Measurements from ENCODE around the gene MACF1. TPM values are rescaled to one million over a fixed set of nuclear protein-coding genes. Genes with fewer than 3 reads are reported as not detected.

The MACF1 gene
- total and polyA plus RNA-seq, 2 donors (not counting 1 experiment from before 2014, with no cell fraction given): 64.1 to 159 TPM

DNA sequence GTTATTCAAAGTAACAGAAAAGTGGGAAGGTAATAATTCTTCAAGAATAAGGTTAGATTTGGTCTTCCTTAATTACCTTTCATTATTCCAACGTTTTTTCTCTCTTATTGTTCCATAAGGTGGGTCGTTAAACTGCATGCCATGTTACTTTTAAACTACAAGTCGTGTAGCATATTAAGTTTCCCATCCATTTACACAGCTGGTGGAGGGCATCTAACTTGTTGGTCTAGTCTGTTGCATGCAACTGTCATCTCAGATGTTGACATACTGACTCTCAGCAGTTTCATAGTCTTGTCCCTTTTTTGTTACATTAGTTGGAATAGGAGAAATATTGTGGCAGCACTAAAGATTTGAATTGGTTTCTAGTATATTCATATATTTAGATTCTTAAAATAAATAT, 232.3 kb downstream of the MACF1 start:
- ATAC-seq (ENCODE audit: low read depth) (no peak), DNase-seq (no peak)
- no peak overlapping the region for H3K9ac ChIP-seq (ENCODE audit: low read length)
- no peaks in the 10 kb centered on the region for H3K27me3 Mint-ChIP-seq
- H3K27me3 ChIP-seq (replicated peaks in 1 of 4; ENCODE audit: control extremely low read depth in 1 of 4, control insufficient read depth in 3 of 4, insufficient read depth in 4 of 4, low read length in 3 of 4): no peaks in the 10 kb centered on the region
- H3K79me2 ChIP-seq (ENCODE audit: control insufficient read depth, insufficient read depth, low read length): no peaks in the 10 kb centered on the region
- peaks cover 20 to 81% of the 10 kb centered on the region in 2 experiments for H3K36me3 ChIP-seq (replicated peaks in 1 of 2; ENCODE audit: control extremely low read depth in 1 of 2, control insufficient read depth in 1 of 2, extremely low read depth in 1 of 2, insufficient read depth in 2 of 2, low read length in 1 of 2)
- TF ChIP-seq EZH2 (IDR thresholded peaks at IDR 0.05; ENCODE audit: borderline replicate concordance, insufficient read depth, low read depth, low read length, poor library complexity, severe bottlenecking): no peak
- no peak overlapping the region for H3K4me2 ChIP-seq (replicated peaks; ENCODE audit: low read depth, low read length, poor library complexity, severe bottlenecking)
- H3K9me3 ChIP-seq (ENCODE audit: control extremely low read depth in 1 of 3, control insufficient read depth in 2 of 3, insufficient read depth in 1 of 3, low read length in 2 of 3): no peaks in the 10 kb centered on the region
- no peak overlapping the region for H2AFZ ChIP-seq (ENCODE audit: insufficient read depth, low read depth, low read length, poor library complexity, severe bottlenecking)
- no CpG with 5 or more reads among the region's 3 CpGs for WGBS (ENCODE audit: insufficient coverage)
- H3K4me3 ChIP-seq (ENCODE audit: control extremely low read depth in 1 of 5, extremely low read depth in 1 of 5, insufficient read depth in 1 of 5, low read depth in 2 of 5, low read length in 4 of 5): no peak overlapping the region
- ChIA-PET POLR2A (no interaction called here), CTCF (no interaction called here)
- no peaks in the 10 kb centered on the region for H3K4me1 Mint-ChIP-seq
- H4K20me1 ChIP-seq (ENCODE audit: control insufficient read depth, insufficient read depth, low read length, poor library complexity, severe bottlenecking): no peaks in the 10 kb centered on the region
- H3K27ac Mint-ChIP-seq: no peak overlapping the region
- H3K9me3 Mint-ChIP-seq (ENCODE audit: insufficient read depth): no peaks in the 10 kb centered on the region
- H3K4me1 ChIP-seq (ENCODE audit: control insufficient read depth in 2 of 2, insufficient read depth in 2 of 2, low read length in 2 of 2): no peaks in the 10 kb centered on the region
- H3K4me3 Mint-ChIP-seq: no peak overlapping the region
- H3K27ac ChIP-seq (ENCODE audit: low read length in 2 of 2): no peak overlapping the region
- intact Hi-C loops (cut with micrococcal nuclease): loop anchor here (10.0 kb wide), 1 partner anchor 112 kb away; no protein-coding TSS in a partner anchor

DNA sequence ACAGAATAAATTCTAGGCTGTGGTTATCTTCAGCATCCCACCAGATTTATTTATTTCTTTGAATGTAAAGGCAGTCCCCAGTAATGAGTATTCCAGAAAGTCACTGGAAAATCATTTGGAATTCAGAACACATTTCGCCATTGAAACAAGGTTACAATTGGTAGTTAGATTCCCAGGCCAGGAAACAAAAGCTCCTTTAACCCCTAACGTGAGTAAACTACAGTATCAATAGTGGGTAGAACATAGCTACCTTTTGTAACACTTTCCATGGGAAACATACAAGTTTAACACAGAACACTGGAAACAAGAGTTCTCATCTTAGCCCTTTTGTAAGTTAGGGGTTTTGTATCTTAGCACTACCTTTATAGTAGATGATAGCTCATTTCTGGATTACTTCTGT, 233.5 kb downstream of the MACF1 start:
- ChIA-PET CTCF (interaction anchor here (0.6 kb wide), 1 partner anchor 45 kb away, joined by 4 read pairs; no protein-coding TSS in a partner anchor), POLR2A (no interaction called here)
- H3K9me3 Mint-ChIP-seq (ENCODE audit: insufficient read depth): no peaks in the 10 kb centered on the region
- no peak overlapping the region for H3K27ac Mint-ChIP-seq
- ATAC-seq (ENCODE audit: low read depth): no peak
- intact Hi-C loops (cut with micrococcal nuclease): loop anchor here (10.0 kb wide), 1 partner anchor 113 kb away; no protein-coding TSS in a partner anchor
- no peaks in the 10 kb centered on the region for H3K27me3 Mint-ChIP-seq
- WGBS (ENCODE audit: insufficient coverage): no CpG with 5 or more reads among the region's 2 CpGs
- Histone ChIP-seq H2AFZ (ENCODE audit: insufficient read depth, low read depth, low read length, poor library complexity, severe bottlenecking) (no peak overlapping the region), H3K4me2 (replicated peaks; ENCODE audit: low read depth, low read length, poor library complexity, severe bottlenecking) (no peak overlapping the region), H3K79me2 (ENCODE audit: control insufficient read depth, insufficient read depth, low read length) (no peaks in the 10 kb centered on the region), H3K4me3 (ENCODE audit: control extremely low read depth in 1 of 5, extremely low read depth in 1 of 5, insufficient read depth in 1 of 5, low read depth in 2 of 5, low read length in 4 of 5) (no peak overlapping the region), H3K4me1 (ENCODE audit: control insufficient read depth in 2 of 2, insufficient read depth in 2 of 2, low read length in 2 of 2) (no peaks in the 10 kb centered on the region), H3K36me3 (replicated peaks in 1 of 2; ENCODE audit: control extremely low read depth in 1 of 2, control insufficient read depth in 1 of 2, extremely low read depth in 1 of 2, insufficient read depth in 2 of 2, low read length in 1 of 2) (peaks cover 28 to 84% of the 10 kb centered on the region in 2 experiments), H3K9ac (ENCODE audit: low read length) (no peak overlapping the region), H3K9me3 (ENCODE audit: control extremely low read depth in 1 of 3, control insufficient read depth in 2 of 3, insufficient read depth in 1 of 3, low read length in 2 of 3) (no peaks in the 10 kb centered on the region), H4K20me1 (ENCODE audit: control insufficient read depth, insufficient read depth, low read length, poor library complexity, severe bottlenecking) (no peaks in the 10 kb centered on the region), H3K27me3 (replicated peaks in 1 of 4; ENCODE audit: control extremely low read depth in 1 of 4, control insufficient read depth in 3 of 4, insufficient read depth in 4 of 4, low read length in 3 of 4) (no peaks in the 10 kb centered on the region), H3K27ac (ENCODE audit: low read length in 2 of 2) (no peak overlapping the region)
- TF ChIP-seq, protein P1, sequence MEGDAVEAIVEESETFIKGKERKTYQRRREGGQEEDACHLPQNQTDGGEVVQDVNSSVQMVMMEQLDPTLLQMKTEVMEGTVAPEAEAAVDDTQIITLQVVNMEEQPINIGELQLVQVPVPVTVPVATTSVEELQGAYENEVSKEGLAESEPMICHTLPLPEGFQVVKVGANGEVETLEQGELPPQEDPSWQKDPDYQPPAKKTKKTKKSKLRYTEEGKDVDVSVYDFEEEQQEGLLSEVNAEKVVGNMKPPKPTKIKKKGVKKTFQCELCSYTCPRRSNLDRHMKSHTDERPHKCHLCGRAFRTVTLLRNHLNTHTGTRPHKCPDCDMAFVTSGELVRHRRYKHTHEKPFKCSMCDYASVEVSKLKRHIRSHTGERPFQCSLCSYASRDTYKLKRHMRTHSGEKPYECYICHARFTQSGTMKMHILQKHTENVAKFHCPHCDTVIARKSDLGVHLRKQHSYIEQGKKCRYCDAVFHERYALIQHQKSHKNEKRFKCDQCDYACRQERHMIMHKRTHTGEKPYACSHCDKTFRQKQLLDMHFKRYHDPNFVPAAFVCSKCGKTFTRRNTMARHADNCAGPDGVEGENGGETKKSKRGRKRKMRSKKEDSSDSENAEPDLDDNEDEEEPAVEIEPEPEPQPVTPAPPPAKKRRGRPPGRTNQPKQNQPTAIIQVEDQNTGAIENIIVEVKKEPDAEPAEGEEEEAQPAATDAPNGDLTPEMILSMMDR (IDR thresholded peaks at IDR 0.05): no peak
- TF ChIP-seq EZH2 (IDR thresholded peaks at IDR 0.05; ENCODE audit: borderline replicate concordance, insufficient read depth, low read depth, low read length, poor library complexity, severe bottlenecking): no peak
- DNase-seq: no peak
- H3K4me3 Mint-ChIP-seq: no peak overlapping the region
- no peaks in the 10 kb centered on the region for H3K4me1 Mint-ChIP-seq
